ENCODE results near the gene SCNM1.

Gene SCNM1, protein sequence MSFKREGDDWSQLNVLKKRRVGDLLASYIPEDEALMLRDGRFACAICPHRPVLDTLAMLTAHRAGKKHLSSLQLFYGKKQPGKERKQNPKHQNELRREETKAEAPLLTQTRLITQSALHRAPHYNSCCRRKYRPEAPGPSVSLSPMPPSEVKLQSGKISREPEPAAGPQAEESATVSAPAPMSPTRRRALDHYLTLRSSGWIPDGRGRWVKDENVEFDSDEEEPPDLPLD

DNA sequence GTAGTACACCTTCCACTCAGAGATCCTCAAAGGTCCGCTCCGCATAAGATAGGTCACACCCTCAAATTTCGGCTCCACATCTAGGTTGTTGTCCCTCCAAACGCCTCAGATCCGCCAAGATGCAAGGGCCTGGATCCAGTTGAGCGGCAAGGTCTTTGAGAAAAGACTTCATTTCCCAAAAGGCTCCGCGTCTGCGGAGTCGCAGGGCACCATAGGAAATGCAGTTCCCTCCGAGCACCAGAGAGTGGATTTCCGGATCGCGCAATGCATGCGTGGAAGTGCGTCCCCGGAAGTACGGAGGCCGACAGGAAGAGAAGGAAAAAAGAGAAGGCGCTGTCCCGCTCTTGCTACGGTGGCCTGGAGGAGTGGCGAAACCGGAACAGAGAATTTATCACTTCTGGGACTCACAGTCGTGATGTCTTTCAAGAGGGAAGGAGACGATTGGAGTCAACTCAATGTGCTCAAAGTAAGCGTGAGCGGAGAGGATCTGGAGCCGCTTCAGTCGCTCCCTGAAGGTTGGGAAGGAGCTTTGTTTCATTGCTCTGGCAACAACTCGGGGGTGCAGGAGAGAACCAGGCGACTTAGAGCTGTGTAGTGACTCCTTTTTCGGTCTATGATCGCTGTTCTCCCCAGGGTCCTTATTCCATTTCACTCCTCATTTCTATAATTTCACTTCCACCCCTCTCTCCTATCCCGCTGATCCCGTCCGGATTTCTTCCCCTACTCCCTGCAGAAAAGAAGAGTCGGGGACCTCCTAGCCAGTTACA, at the start of gene SCNM1, which contains the start of gene LYSMD1:
SCNM1 (plus strand) TSS at position 407 of the 767 bp plus-strand sequence; CDS start at position 416, 9 bp downstream.
LYSMD1 (minus strand) TSS at position 165 of the 767 bp plus-strand sequence. CDS start 644 bp downstream, outside the sequence.
- H3K4me3 ChIP-seq (ENCODE audit: low read depth, low read length) = peak within 1 kb of the TSS; percentile 100
- TF ChIP-seq, protein P1, sequence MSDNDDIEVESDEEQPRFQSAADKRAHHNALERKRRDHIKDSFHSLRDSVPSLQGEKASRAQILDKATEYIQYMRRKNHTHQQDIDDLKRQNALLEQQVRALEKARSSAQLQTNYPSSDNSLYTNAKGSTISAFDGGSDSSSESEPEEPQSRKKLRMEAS (IDR thresholded peaks at IDR 0.05; ENCODE audit: low read depth, low read length) = no peak
- TF ChIP-seq MYC (IDR thresholded peaks at IDR 0.05; ENCODE audit: low read depth, low read length) (no peak; the same call in none of the 2 replicates), POLR2A (IDR thresholded peaks at IDR 0.05; ENCODE audit: extremely low read depth, insufficient read length) (peak; percentile 68)
- TF ChIP-seq, protein P2, sequence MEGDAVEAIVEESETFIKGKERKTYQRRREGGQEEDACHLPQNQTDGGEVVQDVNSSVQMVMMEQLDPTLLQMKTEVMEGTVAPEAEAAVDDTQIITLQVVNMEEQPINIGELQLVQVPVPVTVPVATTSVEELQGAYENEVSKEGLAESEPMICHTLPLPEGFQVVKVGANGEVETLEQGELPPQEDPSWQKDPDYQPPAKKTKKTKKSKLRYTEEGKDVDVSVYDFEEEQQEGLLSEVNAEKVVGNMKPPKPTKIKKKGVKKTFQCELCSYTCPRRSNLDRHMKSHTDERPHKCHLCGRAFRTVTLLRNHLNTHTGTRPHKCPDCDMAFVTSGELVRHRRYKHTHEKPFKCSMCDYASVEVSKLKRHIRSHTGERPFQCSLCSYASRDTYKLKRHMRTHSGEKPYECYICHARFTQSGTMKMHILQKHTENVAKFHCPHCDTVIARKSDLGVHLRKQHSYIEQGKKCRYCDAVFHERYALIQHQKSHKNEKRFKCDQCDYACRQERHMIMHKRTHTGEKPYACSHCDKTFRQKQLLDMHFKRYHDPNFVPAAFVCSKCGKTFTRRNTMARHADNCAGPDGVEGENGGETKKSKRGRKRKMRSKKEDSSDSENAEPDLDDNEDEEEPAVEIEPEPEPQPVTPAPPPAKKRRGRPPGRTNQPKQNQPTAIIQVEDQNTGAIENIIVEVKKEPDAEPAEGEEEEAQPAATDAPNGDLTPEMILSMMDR (IDR thresholded peaks at IDR 0.05; ENCODE audit: low read depth, low read length) = no peak
- peak; percentile 99 for DNase-seq (ENCODE audit: low read depth)

DNA sequence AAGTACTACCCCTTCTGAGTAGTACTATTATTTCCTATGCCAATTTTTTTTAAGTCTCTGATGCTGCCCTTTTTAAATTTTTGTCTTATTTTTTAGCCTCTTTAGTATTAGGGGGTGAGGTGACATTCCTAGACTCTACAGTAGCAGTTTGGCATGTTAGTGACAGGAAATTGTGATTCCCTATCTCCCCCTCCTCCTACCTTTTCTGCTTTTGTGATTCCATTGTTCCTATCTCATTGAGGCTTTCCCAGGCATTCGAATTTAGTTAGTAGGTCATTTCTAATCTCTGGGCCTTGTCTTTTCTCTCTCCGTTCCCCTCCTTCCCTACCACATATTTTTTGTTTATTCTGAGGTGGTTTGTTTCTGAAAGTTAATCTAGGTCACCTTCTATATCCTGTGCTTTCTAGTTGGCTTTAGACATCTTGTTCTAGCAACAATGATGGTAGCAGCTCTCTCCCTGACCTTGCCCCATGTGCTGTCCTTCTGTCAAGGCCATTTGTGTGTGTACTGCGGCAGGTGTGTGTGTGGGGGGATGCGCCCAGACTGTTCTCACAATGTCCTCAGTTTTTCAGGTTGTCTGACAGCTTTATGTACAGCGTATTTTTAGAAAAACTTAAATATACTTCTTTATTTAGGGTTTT, 41.1 kb upstream of the SCNM1 start:
- TF ChIP-seq POLR2A (IDR thresholded peaks at IDR 0.05; ENCODE audit: extremely low read depth, insufficient read length) (no peak), MYC (IDR thresholded peaks at IDR 0.05; ENCODE audit: low read depth, low read length) (no peak)
- TF ChIP-seq, protein P1 (IDR thresholded peaks at IDR 0.05; ENCODE audit: low read depth, low read length) = no peak
- TF ChIP-seq, protein P2 (IDR thresholded peaks at IDR 0.05; ENCODE audit: low read depth, low read length) = no peak

DNA sequence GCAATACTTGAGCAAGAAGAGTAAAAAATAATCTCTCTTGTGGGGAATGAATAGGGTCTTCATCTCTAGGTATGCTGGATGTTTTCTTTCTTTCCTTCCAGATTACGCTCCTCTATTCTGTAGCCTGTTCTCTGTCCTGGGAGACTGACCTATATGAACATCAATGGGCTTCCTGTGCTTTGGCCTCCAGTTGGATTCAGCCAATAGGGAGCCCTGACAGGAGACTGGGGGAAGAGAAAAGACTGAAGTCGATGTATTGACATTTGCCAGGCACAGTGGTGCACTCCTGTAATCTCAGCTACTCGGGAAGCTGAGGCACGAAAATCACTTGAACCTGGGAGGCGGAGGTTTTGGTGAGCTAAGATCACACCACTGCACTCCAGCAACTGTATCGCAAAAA, 37.1 kb upstream of the SCNM1 start:
- H3K4me3 ChIP-seq (ENCODE audit: low read depth, low read length) = no peak overlapping the region
- TF ChIP-seq, protein P2 (IDR thresholded peaks at IDR 0.05; ENCODE audit: low read depth, low read length) = no peak
- TF ChIP-seq, protein P1 (IDR thresholded peaks at IDR 0.05; ENCODE audit: low read depth, low read length) = no peak
- TF ChIP-seq POLR2A (IDR thresholded peaks at IDR 0.05; ENCODE audit: extremely low read depth, insufficient read length) = no peak
- TF ChIP-seq MYC (IDR thresholded peaks at IDR 0.05; ENCODE audit: low read depth, low read length) = no peak
- no peak for DNase-seq (ENCODE audit: low read depth)

More for the DNA sequence above, 41.1 kb upstream of the SCNM1 start:
- DNase-seq (ENCODE audit: low read depth) = no peak
- no peak overlapping the region for H3K4me3 ChIP-seq (ENCODE audit: low read depth, low read length)

DNA sequence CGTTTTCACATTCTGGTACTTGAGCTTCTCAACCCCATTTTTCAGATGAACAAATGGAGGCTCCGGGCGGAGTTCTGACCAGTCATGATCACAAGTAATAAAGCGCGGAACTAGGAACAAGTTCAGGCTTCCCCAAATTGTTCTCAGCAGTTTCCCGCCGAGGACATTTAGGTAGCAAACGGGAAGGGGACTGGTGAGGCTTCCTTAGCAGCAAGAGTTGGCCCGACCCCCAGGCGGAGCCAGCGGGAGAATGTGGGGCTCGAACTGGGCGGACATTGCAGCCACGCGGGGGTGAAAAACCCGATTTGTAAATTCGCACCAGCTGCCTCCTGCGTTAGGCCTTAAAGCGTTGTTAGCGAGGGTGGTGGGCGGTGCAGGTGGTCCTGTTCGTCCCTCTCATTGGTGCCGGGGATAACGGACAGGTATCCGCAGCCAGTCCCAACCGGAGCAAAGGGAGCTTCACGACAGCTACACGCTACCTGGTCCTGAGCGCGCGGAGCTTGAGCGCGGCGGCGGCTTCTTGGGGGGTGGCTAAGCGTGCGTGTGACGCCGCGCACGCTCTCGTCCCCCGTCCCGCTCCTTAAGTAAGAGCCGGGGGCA, 34.9 kb upstream of the SCNM1 start:
- H3K4me3 ChIP-seq (ENCODE audit: low read depth, low read length) = no peak overlapping the region
- TF ChIP-seq MYC (IDR thresholded peaks at IDR 0.05; ENCODE audit: low read depth, low read length) = no peak
- TF ChIP-seq, protein P1 (IDR thresholded peaks at IDR 0.05; ENCODE audit: low read depth, low read length) = no peak
- TF ChIP-seq, protein P2 (IDR thresholded peaks at IDR 0.05; ENCODE audit: low read depth, low read length) = no peak
- TF ChIP-seq POLR2A (IDR thresholded peaks at IDR 0.05; ENCODE audit: extremely low read depth, insufficient read length) = no peak
- DNase-seq (ENCODE audit: low read depth) = no peak

DNA sequence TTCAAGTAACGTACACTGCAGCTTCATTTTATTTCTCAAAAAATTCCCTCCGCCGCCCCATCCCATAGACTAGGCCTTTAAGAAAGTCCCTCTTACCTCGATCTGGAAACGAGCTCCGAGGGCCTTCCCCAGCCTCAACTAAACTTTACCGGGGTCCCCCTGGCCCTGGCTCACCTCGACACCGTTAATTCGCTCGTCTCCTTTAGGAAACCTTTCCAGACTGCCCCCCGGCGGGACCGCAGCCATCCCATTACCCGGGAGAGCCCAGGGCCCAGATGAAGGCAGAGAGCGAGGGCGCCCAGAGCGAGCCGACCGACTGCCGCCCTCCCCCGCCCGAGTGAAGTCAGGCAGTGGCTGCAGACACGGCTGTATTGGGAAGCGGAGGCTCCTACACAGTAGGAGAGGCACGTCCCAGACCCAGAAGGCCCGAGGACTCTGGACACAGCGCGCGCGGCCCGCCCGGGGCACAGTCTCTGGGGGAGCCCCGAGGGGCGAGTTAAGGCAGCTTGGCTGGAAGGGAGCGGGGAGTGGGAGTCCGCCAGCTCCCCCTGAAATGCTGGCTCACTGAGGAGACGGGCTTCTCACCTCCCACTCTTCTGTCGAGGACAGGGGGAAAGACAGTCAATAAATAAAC, 34.1 kb upstream of the SCNM1 start:
- no peak for DNase-seq (ENCODE audit: low read depth)
- H3K4me3 ChIP-seq (ENCODE audit: low read depth, low read length) = no peak overlapping the region
- TF ChIP-seq MYC (IDR thresholded peaks at IDR 0.05; ENCODE audit: low read depth, low read length) = no peak
- TF ChIP-seq, protein P1 (IDR thresholded peaks at IDR 0.05; ENCODE audit: low read depth, low read length) = no peak
- no peak for TF ChIP-seq POLR2A (IDR thresholded peaks at IDR 0.05; ENCODE audit: extremely low read depth, insufficient read length)
- TF ChIP-seq, protein P2 (IDR thresholded peaks at IDR 0.05; ENCODE audit: low read depth, low read length) = no peak

Measured in NB4 (cell line).